PC-3 (cell line): ENCODE data around the gene OMD. TPM values are rescaled to one million over a fixed set of nuclear protein-coding genes. Genes with fewer than 3 reads are reported as not detected.

ENCODE experiments used
- ATAC-seq: fragments of 200-7000 bp; cut with Tn5 transposase; 2 replicates; pipeline ENCODE4 v1.9.1; 2020; ENCODE audit warnings: mild to moderate bottlenecking, moderate library complexity
- BruUV-seq: library from RNA; stranded (reverse); fragments of 400-500 nt; replicated peaks from 2 replicates; lab custom pipeline; 2021; lab: Mats Ljungman, UMichigan
- CTCF ChIA-PET: fragments of 300-600 bp; sonication (Branson Sonifier 250); formaldehyde crosslinking; loops from one replicate; lab custom pipeline; 2022; ENCODE audit warnings: antibody characterized with exemption; lab: Charles Lee
- POLR2A ChIA-PET: fragments of 300-600 bp; sonication (Branson Sonifier 250); formaldehyde crosslinking; loops from one replicate; lab custom pipeline; 2022; ENCODE audit warnings: antibody characterized with exemption; ENCODE audit not compliant: unreplicated experiment; lab: Charles Lee
- DNase-seq: peaks from one replicate; pipeline ENCODE4 v3.0.0-alpha.2; 2015
- H2AFZ ChIP-seq: fragments of 300-600 bp; sonication (generic); 2 replicates; pipeline ENCODE4 v1.6.0; 2016; ENCODE audit warnings: antibody characterized with exemption, low read length
- H3F3A ChIP-seq: fragments of 300-600 bp; sonication (generic); one replicate; pipeline ENCODE4 v1.6.0; 2017; ENCODE audit warnings: antibody characterized with exemption, low read length, control low read depth, mild to moderate bottlenecking; ENCODE audit not compliant: unreplicated experiment
- H3K27ac ChIP-seq: fragments of 300-600 bp; sonication (generic); 2 replicates; pipeline ENCODE4 v1.5.1; 2016; ENCODE audit warnings: mild to moderate bottlenecking, low read length
- H3K27me3 ChIP-seq: fragments of 300-600 bp; sonication (generic); 2 replicates; pipeline ENCODE4 v1.6.1; 2016; ENCODE audit warnings: low read length, mixed read lengths
- H3K36me3 ChIP-seq: fragments of 300-600 bp; sonication (generic); 2 replicates; pipeline ENCODE4 v1.6.1; 2016; ENCODE audit warnings: low read depth, mixed run types, low read length, mixed read lengths
- H3K4me1 ChIP-seq: fragments of 300-600 bp; sonication (generic); 2 replicates; pipeline ENCODE4 v1.5.1; 2016; ENCODE audit warnings: low read length; ENCODE audit not compliant: insufficient read depth
- H3K4me2 ChIP-seq: fragments of 300-600 bp; sonication (generic); 2 replicates; pipeline ENCODE4 v1.6.0; 2016; ENCODE audit warnings: low read length
- H3K4me3 ChIP-seq: fragments of 300-600 bp; sonication (generic); 2 replicates; pipeline ENCODE4 v1.5.1; 2016; ENCODE audit warnings: mild to moderate bottlenecking, low read length, mixed read lengths
- H3K79me2 ChIP-seq: fragments of 300-600 bp; sonication (generic); 2 replicates; pipeline ENCODE4 v1.6.1; 2017; ENCODE audit warnings: low read length, mixed read lengths
- H3K9ac ChIP-seq: fragments of 300-600 bp; sonication (generic); 2 replicates; pipeline ENCODE4 v1.6.0; 2016; ENCODE audit warnings: mild to moderate bottlenecking, low read length
- H3K9me2 ChIP-seq: fragments of 300-600 bp; sonication (generic); replicated peaks from 2 replicates; pipeline ENCODE4 v1.6.1; 2016; ENCODE audit warnings: mixed run types, low read length, mixed read lengths
- H3K9me3 ChIP-seq: fragments of 300-600 bp; sonication (generic); 2 replicates; pipeline ENCODE4 v1.6.1; 2016; ENCODE audit warnings: low read length, mixed read lengths
- H4K20me1 ChIP-seq: fragments of 300-600 bp; sonication (generic); 2 replicates; pipeline ENCODE4 v1.6.1; 2016; ENCODE audit warnings: low read length, mixed read lengths
- EZH2 ChIP-seq: fragments of 300-600 bp; sonication (generic); IDR thresholded peaks from one replicate; pipeline ENCODE4 v1.6.1; 2017; ENCODE audit warnings: antibody characterized with exemption, mild to moderate bottlenecking, low read length; ENCODE audit not compliant: unreplicated experiment
- EZH2phosphoT487 ChIP-seq: fragments of 300-600 bp; sonication (generic); IDR thresholded peaks from 2 replicates; pipeline ENCODE4 v1.6.1; 2018; ENCODE audit warnings: mild to moderate bottlenecking, antibody characterized with exemption, low read length, borderline replicate concordance
- intact Hi-C: fragments of 100-400 bp; cut with micrococcal nuclease; formaldehyde crosslinking; loops from 2 replicates; pipeline ENCODE4 v1.9.0; 2023
- total RNA-seq: library from RNA; depleted of rRNA; stranded (reverse); fragments of >200 nt; gene quantifications from 2 replicates; pipeline ENCODE4 v1.2.3, GENCODE V29; 2014
- TF ChIP-seq, protein P1 (sequence below): fragments of 300-600 bp; sonication (generic); conservative IDR thresholded peaks from 2 replicates; pipeline ENCODE4 v1.5.1; 2017; ENCODE audit warnings: antibody characterized with exemption, low read depth, mild to moderate bottlenecking, low read length

Gene OMD
- total RNA-seq, 1 experiment from 2014 or later = not detected

DNA sequence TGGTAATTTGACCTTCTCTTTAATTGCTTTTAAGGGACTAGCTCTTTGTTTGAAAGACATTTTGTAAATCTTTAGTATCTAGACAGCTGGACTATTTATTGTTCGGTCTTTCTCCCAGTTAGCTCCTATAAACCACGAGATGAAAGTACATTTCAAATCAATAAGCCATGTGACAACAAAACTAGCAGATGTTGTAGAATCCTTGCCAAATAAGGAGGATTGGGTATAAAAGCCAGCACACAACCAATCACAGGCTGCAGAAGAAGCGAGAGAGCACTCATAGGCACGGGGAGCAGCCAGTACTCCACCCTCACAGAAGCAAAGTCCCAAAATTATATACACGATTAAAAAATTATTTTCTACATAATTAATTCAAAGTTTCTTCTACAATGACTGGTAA is 8.1 kb upstream of the OMD start:
- no peaks in the 10 kb centered on the region for H3K9me2 ChIP-seq
- no peak overlapping the region for H3K4me2 ChIP-seq
- no peaks in the 10 kb centered on the region for H3K79me2 ChIP-seq
- H3F3A ChIP-seq = no peaks in the 10 kb centered on the region
- H3K36me3 ChIP-seq = no peaks in the 10 kb centered on the region
- intact Hi-C loops = no loop called here
- H3K9me3 ChIP-seq = no peaks in the 10 kb centered on the region
- CTCF ChIA-PET = no interaction called here
- H3K9ac ChIP-seq = no peak overlapping the region
- POLR2A ChIA-PET = no interaction called here
- no peak for DNase-seq
- BruUV-seq = no TSS peak
- no peaks in the 10 kb centered on the region for H3K27me3 ChIP-seq
- H3K4me3 ChIP-seq = no peak overlapping the region
- ATAC-seq = no peak
- H3K27ac ChIP-seq = no peak overlapping the region
- no peaks in the 10 kb centered on the region for H3K4me1 ChIP-seq
- no peak overlapping the region for H2AFZ ChIP-seq
- no peaks in the 10 kb centered on the region for H4K20me1 ChIP-seq
- TF ChIP-seq EZH2phosphoT487 (no peak), EZH2 (no peak)
- TF ChIP-seq, protein P1, sequence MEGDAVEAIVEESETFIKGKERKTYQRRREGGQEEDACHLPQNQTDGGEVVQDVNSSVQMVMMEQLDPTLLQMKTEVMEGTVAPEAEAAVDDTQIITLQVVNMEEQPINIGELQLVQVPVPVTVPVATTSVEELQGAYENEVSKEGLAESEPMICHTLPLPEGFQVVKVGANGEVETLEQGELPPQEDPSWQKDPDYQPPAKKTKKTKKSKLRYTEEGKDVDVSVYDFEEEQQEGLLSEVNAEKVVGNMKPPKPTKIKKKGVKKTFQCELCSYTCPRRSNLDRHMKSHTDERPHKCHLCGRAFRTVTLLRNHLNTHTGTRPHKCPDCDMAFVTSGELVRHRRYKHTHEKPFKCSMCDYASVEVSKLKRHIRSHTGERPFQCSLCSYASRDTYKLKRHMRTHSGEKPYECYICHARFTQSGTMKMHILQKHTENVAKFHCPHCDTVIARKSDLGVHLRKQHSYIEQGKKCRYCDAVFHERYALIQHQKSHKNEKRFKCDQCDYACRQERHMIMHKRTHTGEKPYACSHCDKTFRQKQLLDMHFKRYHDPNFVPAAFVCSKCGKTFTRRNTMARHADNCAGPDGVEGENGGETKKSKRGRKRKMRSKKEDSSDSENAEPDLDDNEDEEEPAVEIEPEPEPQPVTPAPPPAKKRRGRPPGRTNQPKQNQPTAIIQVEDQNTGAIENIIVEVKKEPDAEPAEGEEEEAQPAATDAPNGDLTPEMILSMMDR = no peak

DNA sequence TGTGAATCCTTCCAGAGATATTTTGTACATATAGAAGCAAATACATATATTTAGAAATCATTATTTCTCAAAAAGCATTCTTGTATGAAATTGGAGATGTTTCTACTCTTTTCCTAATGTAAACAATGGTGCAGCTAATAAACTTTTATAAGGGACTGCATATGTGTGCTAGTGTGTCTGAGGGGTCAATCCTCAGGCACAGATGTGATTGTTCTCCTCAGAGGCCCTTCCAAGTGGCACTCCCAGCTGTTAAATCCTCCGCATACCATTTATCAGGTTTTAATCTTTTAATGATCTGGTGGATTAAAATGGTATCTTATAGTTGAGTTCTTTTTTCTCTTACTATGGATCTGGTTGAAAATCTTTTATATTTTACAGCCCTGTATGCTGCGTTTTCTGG is 5.6 kb upstream of the OMD start:
- Histone ChIP-seq H3K4me3 (no peak overlapping the region), H3K4me1 (no peaks in the 10 kb centered on the region), H4K20me1 (no peaks in the 10 kb centered on the region), H3K27ac (no peak overlapping the region), H3F3A (no peaks in the 10 kb centered on the region), H3K9ac (no peak overlapping the region), H3K27me3 (no peaks in the 10 kb centered on the region), H3K4me2 (no peak overlapping the region), H2AFZ (no peak overlapping the region), H3K9me3 (no peaks in the 10 kb centered on the region), H3K79me2 (no peaks in the 10 kb centered on the region), H3K36me3 (no peaks in the 10 kb centered on the region), H3K9me2 (no peaks in the 10 kb centered on the region)
- intact Hi-C loops = no loop called here
- TF ChIP-seq, protein P1 = no peak
- TF ChIP-seq EZH2phosphoT487 = no peak
- TF ChIP-seq EZH2 = no peak
- BruUV-seq = no TSS peak
- ATAC-seq (no peak), DNase-seq (no peak)
- CTCF ChIA-PET = no interaction called here
- POLR2A ChIA-PET = no interaction called here

DNA sequence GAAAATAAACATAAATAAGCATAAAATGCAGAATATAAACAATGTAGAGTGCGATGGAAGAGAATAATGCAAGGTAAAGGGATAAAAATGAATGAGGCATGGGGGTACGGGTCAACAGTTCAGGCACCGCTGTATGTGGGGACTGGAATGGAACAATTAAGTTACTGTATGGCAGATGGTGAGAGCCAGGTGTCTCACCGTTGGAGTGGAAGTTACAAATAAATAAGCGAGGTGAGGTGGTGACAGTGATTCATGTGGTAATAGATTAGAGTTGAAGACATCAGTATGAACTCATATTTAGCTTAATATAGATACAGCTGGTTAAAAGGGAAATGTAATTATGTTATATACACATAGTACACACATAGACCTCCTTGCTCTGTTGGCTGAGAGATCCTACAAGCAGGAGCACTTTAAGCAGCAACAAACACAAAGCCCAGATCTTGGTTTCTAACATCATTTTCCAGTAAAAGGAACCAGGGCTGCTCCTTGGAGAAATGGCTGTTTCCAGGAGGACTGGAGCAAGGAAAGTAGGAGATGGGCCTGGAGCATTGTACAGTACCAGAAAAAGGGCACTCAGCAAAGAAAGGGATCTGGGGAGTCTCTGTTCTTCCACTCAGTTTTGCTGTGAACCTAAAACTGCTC is 2.4 kb upstream of the OMD start:
- BruUV-seq = no TSS peak
- no peak overlapping the region for H2AFZ ChIP-seq
- no peak for TF ChIP-seq EZH2phosphoT487
- no peak for TF ChIP-seq EZH2
- TF ChIP-seq, protein P1 = no peak
- POLR2A ChIA-PET = no interaction called here
- no peaks in the 10 kb centered on the region for H3K9me2 ChIP-seq
- intact Hi-C loops = no loop called here
- H3K4me3 ChIP-seq = no peak overlapping the region
- DNase-seq (no peak), ATAC-seq (no peak)
- no peaks in the 10 kb centered on the region for H3K36me3 ChIP-seq
- no peaks in the 10 kb centered on the region for H4K20me1 ChIP-seq
- no peak overlapping the region for H3K9ac ChIP-seq
- H3K9me3 ChIP-seq = no peaks in the 10 kb centered on the region
- H3K27me3 ChIP-seq = no peaks in the 10 kb centered on the region
- no peaks in the 10 kb centered on the region for H3F3A ChIP-seq
- H3K4me2 ChIP-seq = no peak overlapping the region
- CTCF ChIA-PET = no interaction called here
- H3K4me1 ChIP-seq = no peaks in the 10 kb centered on the region
- no peaks in the 10 kb centered on the region for H3K79me2 ChIP-seq
- H3K27ac ChIP-seq = no peak overlapping the region
